Measurements from ENCODE around the gene AP1S1. TPM values are rescaled to one million over a fixed set of nuclear protein-coding genes. Genes with fewer than 3 reads are reported as not detected.

The AP1S1 gene
- total and polyA plus RNA-seq, 2 of the 13 experiments (the other 11 are each of a cell fraction or from before 2014, with no cell fraction given), result 57.5 to 68.1 TPM

GRCh38 chr7:101126651-101127459 lies 27.4 kb upstream of the AP1S1 start, which contains the start of gene SERPINE1 (continued):
- TF ChIP-seq ATF7 (IDR thresholded peaks at IDR 0.05) (no peak; the same call in 1 of the 2 replicates), ATF7 (CRISPR knock-in tag; IDR thresholded peaks at IDR 0.05) (peak; percentile 84; the same call in 1 of the 2 replicates), TFE3 (CRISPR knock-in tag; IDR thresholded peaks at IDR 0.05) (peak; percentile 41; the same call in 1 of the 2 replicates), ATAD3A (CRISPR knock-in tag; IDR thresholded peaks at IDR 0.05) (no peak), ZNF501 (CRISPR knock-in tag; IDR thresholded peaks at IDR 0.05) (peak; percentile 76), TFAP4 (IDR thresholded peaks at IDR 0.05; ENCODE audit: borderline replicate concordance, low read depth) (peak; percentile 98), POLR2AphosphoS5 (IDR thresholded peaks at IDR 0.05; ENCODE audit: low read depth, low read length) (peak; percentile 95), ZNF281 (CRISPR knock-in tag; IDR thresholded peaks at IDR 0.05; ENCODE audit: borderline replicate concordance) (peak; percentile 52; the same call in 1 of the 2 replicates), AGO2 (optimal IDR thresholded peaks at IDR 0.05; ENCODE audit: low read depth, low read length) (no peak), SKI (IDR thresholded peaks at IDR 0.05; ENCODE audit: partially characterized antibody) (peak; percentile 96), NFYC (CRISPR knock-in tag; IDR thresholded peaks at IDR 0.05) (no peak), ZNF772 (CRISPR knock-in tag; IDR thresholded peaks at IDR 0.05) (peak; percentile 95; the same call in 1 of the 2 replicates), ZNF644 (CRISPR knock-in tag; IDR thresholded peaks at IDR 0.05; ENCODE audit: low read depth) (peak; percentile 6; the same call in 1 of the 2 replicates), BHLHE40 (IDR thresholded peaks at IDR 0.05; ENCODE audit: low read length) (peak; percentile 75), MED8 (CRISPR knock-in tag; IDR thresholded peaks at IDR 0.05; ENCODE audit: insufficient replicate concordance) (peak; percentile 93), E2F5 (CRISPR knock-in tag; conservative IDR thresholded peaks at IDR 0.05) (no peak), POLR2A (IDR thresholded peaks at IDR 0.05; ENCODE audit: insufficient read depth in 1 of 2, low read depth in 2 of 2, low read length in 2 of 2) (peak; percentile 99), SATB2 (CRISPR knock-in tag; IDR thresholded peaks at IDR 0.05) (no peak), ZBTB10 (CRISPR knock-in tag; IDR thresholded peaks at IDR 0.05; ENCODE audit: borderline replicate concordance) (peak; percentile 87; the same call in 1 of the 2 replicates)

Data from HepG2 (cell line).